ENCODE results near the gene KAZN.

Gene KAZN

DNA sequence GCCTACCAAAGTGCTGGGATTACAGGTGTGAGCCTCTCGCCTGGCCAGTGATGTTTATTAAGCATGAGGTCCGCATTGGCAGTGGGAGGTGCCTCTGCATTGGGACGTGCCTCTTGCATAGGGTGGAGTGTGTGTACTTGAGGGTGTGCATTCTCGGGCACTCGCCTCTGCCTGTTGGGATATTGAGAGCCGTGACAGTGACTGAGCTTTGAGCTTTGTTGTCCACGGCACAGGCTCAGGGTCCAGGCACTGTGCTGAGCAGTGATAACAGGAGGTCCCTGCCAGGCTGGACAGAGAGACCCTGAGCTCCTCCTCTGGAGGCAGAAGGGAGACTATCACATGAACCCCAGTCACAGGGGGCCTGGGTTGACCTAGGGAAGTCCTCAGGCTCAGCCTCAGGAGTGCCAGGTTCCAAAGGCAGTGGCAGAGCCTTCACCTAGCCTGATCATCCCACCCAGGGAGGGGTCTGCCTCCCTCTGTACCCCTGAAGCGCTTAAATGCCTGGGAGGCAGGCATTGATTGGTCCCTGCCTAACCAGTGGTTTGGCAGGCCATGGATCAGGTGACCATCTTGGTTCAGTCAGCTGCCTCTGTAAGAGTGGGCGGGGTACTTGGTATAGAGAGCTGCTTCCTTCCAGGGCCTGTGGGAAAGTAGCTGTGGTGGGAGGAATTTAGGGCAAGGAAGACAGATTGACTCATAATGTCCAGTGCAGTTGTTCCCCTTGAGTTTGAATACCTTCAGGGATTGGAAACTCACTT, 341.2 kb downstream of the KAZN start:
- H3K4me1 ChIP-seq (ENCODE audit: control insufficient read depth, insufficient read depth, low read length), result peaks cover 5% of the 10 kb centered on the region
- H3K4me3 ChIP-seq (ENCODE audit: low read depth, low read length), result no peak overlapping the region
- H3K36me3 ChIP-seq (ENCODE audit: control insufficient read depth, insufficient read depth, low read length), result no peaks in the 10 kb centered on the region
- no peaks in the 10 kb centered on the region for H3K9me3 ChIP-seq (ENCODE audit: control insufficient read depth, insufficient read depth, low read length)
- no peak overlapping the region for H3K9ac ChIP-seq (ENCODE audit: low read depth, low read length)
- no peaks in the 10 kb centered on the region for H3K27me3 ChIP-seq (ENCODE audit: control insufficient read depth, insufficient read depth, low read length)

DNA sequence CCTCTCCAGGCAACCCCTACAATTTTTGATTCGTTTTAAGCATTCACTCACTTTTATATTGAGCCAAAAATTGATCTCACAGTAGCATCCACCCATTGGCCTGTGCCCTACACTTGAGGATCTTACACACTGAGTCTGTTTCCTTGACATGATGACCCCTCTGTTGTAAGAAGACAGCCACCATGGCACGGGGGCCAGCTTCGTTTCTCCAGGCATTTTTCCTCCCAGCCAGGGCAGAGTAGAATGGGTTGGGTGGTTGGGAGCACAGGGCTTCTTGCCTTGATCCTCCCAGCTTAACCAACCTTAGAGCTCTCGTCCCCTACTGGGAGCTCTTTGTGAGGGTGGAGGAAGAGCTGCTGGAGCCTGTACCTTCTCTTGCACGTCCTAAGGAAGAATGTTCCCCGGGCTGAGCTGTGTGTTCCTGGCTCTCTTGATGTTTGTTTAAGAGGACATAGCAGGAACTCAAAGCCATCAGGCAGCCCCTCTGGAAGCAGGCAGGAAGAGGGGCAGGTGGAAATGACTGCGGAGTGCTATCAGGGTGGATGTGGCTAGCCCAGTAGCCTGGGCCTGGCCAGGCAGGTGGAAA, 341.9 kb downstream of the KAZN start:
- no peak overlapping the region for H3K4me3 ChIP-seq (ENCODE audit: low read depth, low read length)
- H3K36me3 ChIP-seq (ENCODE audit: control insufficient read depth, insufficient read depth, low read length), result no peaks in the 10 kb centered on the region
- H3K9ac ChIP-seq (ENCODE audit: low read depth, low read length), result no peak overlapping the region
- no peaks in the 10 kb centered on the region for H3K27me3 ChIP-seq (ENCODE audit: control insufficient read depth, insufficient read depth, low read length)
- no peaks in the 10 kb centered on the region for H3K9me3 ChIP-seq (ENCODE audit: control insufficient read depth, insufficient read depth, low read length)
- H3K4me1 ChIP-seq (ENCODE audit: control insufficient read depth, insufficient read depth, low read length), result peaks cover 7% of the 10 kb centered on the region

DNA sequence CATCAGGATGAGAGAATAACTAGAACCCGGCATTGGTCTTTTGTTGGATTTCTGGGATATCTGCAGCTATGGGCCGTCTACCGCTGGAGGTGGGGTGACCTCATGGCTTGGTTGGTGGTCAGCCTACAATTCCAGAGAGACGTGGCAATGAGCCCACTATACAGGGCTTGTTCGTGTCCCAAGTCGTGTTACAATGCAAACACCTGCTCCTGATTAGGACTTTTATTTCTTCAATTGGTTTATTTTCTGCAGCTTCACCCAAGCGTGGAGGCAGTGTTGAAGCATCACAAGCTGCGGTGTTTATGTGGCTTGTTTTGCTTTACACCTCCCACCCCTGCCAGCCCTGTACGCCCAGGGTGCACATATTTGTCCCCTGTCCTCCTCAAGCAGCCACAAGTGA, 343.4 kb downstream of the KAZN start:
- no peaks in the 10 kb centered on the region for H3K36me3 ChIP-seq (ENCODE audit: control insufficient read depth, insufficient read depth, low read length)
- H3K4me1 ChIP-seq (ENCODE audit: control insufficient read depth, insufficient read depth, low read length), result peaks cover 12% of the 10 kb centered on the region
- no peak overlapping the region for H3K9ac ChIP-seq (ENCODE audit: low read depth, low read length)
- H3K9me3 ChIP-seq (ENCODE audit: control insufficient read depth, insufficient read depth, low read length), result no peaks in the 10 kb centered on the region
- no peak overlapping the region for H3K4me3 ChIP-seq (ENCODE audit: low read depth, low read length)
- H3K27me3 ChIP-seq (ENCODE audit: control insufficient read depth, insufficient read depth, low read length), result no peaks in the 10 kb centered on the region

DNA sequence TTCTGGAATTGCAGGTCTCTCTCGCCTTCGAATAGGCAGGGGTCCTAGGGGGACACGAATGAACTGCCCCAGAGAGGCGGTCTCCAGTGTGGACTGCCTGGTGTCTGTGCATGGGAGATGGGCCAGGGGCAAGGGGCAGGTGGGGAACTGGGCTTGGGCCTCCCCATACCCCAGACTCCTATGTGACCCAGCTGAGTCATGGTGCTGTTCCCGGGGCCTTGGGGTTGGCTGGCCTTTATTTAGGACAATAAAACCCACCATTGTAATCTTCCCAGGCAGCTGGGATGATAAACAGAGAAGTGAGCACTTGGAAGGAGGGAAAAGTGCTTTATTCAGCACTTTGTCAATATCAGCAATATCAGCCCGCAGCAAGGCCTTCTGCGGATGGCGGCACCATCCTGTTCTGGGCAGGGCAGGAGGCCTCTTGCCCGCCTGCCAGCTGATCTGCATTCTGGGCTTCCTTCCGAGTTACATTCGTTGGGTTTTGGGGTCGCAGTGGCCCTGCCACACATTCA, 346.0 kb downstream of the KAZN start:
- Histone ChIP-seq H3K9me3 (ENCODE audit: control insufficient read depth, insufficient read depth, low read length) (no peaks in the 10 kb centered on the region), H3K9ac (ENCODE audit: low read depth, low read length) (no peak overlapping the region), H3K36me3 (ENCODE audit: control insufficient read depth, insufficient read depth, low read length) (no peaks in the 10 kb centered on the region), H3K4me3 (ENCODE audit: low read depth, low read length) (no peak overlapping the region), H3K4me1 (ENCODE audit: control insufficient read depth, insufficient read depth, low read length) (peaks cover 7% of the 10 kb centered on the region), H3K27me3 (ENCODE audit: control insufficient read depth, insufficient read depth, low read length) (no peaks in the 10 kb centered on the region)

DNA sequence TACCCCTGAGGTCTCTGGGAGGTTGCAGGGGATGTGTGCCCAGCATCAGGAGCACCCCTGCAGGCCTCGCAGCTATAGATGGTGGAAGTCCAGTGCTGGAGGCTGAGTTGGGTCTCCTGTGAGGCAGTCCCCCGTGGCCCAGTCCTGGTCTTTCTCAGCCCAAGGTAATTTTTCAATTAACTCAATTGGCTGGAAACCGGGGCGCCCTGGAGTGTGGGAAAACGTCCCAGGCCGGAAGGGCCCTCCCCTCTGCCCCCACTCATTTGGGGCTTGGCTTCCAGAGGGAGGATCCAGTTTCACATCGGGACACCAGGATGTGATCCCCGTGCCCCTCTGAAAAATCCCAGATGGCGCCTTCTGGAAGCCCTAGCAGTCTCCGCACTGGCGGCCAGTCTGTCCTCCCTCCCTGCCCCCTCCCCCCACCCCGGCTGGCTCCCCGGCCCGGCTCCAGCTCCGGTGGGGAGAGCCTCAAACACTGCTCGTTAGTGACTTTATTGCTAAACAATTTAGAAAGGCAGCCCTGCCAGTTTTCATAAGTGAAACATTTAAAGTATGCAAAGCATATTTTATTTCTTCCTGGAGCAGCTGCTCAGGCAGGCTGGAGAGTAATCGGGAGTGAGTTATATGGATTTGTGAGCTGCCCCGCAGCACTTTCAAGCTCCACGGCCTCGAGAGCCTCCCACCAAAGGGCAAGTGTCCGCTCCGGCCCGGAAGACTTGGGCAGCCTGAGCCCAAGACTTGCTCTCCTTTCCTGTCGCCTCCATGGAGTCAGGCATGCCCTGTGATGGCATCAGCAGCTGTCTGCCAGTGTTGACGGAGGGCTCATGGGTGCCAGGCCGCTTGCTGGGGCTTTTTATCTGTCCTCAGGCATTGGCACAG, 346.9 kb downstream of the KAZN start:
- Histone ChIP-seq H3K4me3 (ENCODE audit: low read depth, low read length) (no peak overlapping the region), H3K9me3 (ENCODE audit: control insufficient read depth, insufficient read depth, low read length) (no peaks in the 10 kb centered on the region), H3K36me3 (ENCODE audit: control insufficient read depth, insufficient read depth, low read length) (no peaks in the 10 kb centered on the region), H3K9ac (ENCODE audit: low read depth, low read length) (no peak overlapping the region), H3K27me3 (ENCODE audit: control insufficient read depth, insufficient read depth, low read length) (no peaks in the 10 kb centered on the region), H3K4me1 (ENCODE audit: control insufficient read depth, insufficient read depth, low read length) (peaks cover 11% of the 10 kb centered on the region)

DNA sequence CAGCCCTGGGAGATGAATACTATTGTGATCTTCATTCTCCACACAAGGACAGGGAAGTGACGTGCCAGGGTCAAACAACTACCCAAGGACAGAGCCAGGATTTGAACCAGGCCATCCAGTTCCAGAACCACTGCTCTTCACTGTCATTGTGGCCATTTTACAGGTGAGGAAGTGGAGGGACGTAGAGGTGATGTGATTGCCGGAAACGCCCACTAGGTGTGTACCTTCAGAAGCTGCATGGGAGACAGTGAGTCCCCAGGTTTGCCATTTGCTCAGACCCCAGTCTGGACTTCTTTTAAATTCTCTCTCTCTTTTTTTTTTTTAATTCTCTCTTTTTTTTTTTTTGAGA, 347.5 kb downstream of the KAZN start:
- H3K27me3 ChIP-seq (ENCODE audit: control insufficient read depth, insufficient read depth, low read length), result no peaks in the 10 kb centered on the region
- no peak overlapping the region for H3K4me3 ChIP-seq (ENCODE audit: low read depth, low read length)
- H3K9me3 ChIP-seq (ENCODE audit: control insufficient read depth, insufficient read depth, low read length), result no peaks in the 10 kb centered on the region
- no peak overlapping the region for H3K9ac ChIP-seq (ENCODE audit: low read depth, low read length)
- no peaks in the 10 kb centered on the region for H3K36me3 ChIP-seq (ENCODE audit: control insufficient read depth, insufficient read depth, low read length)
- peaks cover 11% of the 10 kb centered on the region for H3K4me1 ChIP-seq (ENCODE audit: control insufficient read depth, insufficient read depth, low read length)

DNA sequence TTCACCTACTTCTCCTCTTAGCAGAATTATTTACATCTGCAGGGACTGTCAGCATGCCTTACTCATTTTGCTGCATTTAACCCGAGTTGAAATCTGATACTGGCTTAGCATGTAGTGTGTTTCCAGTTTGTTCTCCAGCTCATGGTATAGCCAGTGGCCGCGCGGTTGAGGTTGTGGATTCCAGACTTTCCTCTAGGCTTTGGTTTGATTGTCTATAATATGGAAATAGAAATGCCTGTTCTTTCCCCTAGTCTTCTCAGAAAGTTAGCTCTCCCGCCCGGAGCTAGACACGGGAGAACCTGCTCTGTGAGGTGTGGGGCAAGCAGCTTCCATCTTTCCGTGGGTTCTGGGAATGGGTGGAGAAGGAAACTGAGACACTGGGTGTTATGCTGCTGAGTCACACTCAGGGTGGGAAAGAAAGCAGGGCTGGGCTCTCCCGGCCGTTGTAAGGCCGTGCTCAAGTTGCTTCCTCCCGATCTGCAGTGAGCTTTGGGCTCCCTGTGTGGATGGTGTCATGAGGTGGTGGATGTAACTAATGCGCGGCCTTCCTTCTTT, 348.3 kb downstream of the KAZN start:
- no peak overlapping the region for H3K4me3 ChIP-seq (ENCODE audit: low read depth, low read length)

DNA sequence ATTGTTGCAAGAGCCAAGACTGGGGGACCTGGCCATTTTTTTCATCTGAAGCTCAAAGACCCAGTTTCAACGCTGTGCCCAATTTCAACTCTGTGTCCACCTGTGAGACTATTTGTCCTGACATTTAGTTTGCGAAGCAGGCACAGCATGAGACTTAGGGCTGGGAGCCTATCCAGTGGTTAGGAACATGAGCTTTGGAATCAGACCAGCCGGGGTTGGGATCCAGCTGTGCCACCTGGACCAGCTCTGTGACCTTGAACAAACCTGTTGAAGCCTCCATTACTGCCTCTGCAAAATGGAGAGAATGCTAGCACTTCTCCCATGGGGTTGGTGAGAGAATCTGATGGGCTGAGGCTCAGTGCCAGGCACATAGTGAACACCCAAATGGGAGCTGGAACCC, 348.9 kb downstream of the KAZN start:
- peaks cover 11% of the 10 kb centered on the region for H3K4me1 ChIP-seq (ENCODE audit: control insufficient read depth, insufficient read depth, low read length)
- H3K36me3 ChIP-seq (ENCODE audit: control insufficient read depth, insufficient read depth, low read length), result no peaks in the 10 kb centered on the region
- H3K9me3 ChIP-seq (ENCODE audit: control insufficient read depth, insufficient read depth, low read length), result no peaks in the 10 kb centered on the region
- H3K4me3 ChIP-seq (ENCODE audit: low read depth, low read length), result no peak overlapping the region
- H3K27me3 ChIP-seq (ENCODE audit: control insufficient read depth, insufficient read depth, low read length), result no peaks in the 10 kb centered on the region
- H3K9ac ChIP-seq (ENCODE audit: low read depth, low read length), result no peak overlapping the region

More for the DNA sequence above, 348.3 kb downstream of the KAZN start:
- no peaks in the 10 kb centered on the region for H3K36me3 ChIP-seq (ENCODE audit: control insufficient read depth, insufficient read depth, low read length)
- H3K27me3 ChIP-seq (ENCODE audit: control insufficient read depth, insufficient read depth, low read length), result no peaks in the 10 kb centered on the region
- H3K9me3 ChIP-seq (ENCODE audit: control insufficient read depth, insufficient read depth, low read length), result no peaks in the 10 kb centered on the region
- peaks cover 11% of the 10 kb centered on the region for H3K4me1 ChIP-seq (ENCODE audit: control insufficient read depth, insufficient read depth, low read length)
- H3K9ac ChIP-seq (ENCODE audit: low read depth, low read length), result no peak overlapping the region

DNA sequence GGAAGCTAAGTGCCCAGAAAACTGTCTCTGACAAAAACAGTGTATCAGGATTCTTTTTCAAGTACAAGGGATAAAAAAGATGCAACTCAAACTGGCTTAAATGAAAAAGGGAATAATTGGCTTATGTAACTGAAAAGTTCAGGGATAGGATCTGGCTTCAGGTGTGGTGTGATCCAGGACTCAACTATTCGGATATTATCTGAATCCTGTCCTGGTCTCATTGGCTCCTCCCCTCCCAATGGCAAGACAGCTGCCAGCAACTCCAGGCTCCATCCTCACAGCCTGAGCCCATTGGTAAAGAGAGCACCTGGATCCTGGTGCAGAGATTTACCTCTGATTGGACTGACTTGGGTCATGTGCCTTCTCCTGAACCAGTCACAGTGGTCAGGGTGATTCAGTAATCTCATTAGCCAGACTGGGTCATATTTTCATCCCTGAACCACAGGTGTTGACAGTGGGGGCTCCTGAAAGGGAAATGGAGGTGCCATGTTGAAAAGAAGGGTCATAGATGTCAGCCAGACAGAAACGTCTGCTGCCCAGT, 349.7 kb downstream of the KAZN start:
- Histone ChIP-seq H3K36me3 (ENCODE audit: control insufficient read depth, insufficient read depth, low read length) (no peaks in the 10 kb centered on the region), H3K9ac (ENCODE audit: low read depth, low read length) (no peak overlapping the region), H3K4me3 (ENCODE audit: low read depth, low read length) (no peak overlapping the region), H3K4me1 (ENCODE audit: control insufficient read depth, insufficient read depth, low read length) (peaks cover 11% of the 10 kb centered on the region), H3K9me3 (ENCODE audit: control insufficient read depth, insufficient read depth, low read length) (no peaks in the 10 kb centered on the region), H3K27me3 (ENCODE audit: control insufficient read depth, insufficient read depth, low read length) (no peaks in the 10 kb centered on the region)

DNA sequence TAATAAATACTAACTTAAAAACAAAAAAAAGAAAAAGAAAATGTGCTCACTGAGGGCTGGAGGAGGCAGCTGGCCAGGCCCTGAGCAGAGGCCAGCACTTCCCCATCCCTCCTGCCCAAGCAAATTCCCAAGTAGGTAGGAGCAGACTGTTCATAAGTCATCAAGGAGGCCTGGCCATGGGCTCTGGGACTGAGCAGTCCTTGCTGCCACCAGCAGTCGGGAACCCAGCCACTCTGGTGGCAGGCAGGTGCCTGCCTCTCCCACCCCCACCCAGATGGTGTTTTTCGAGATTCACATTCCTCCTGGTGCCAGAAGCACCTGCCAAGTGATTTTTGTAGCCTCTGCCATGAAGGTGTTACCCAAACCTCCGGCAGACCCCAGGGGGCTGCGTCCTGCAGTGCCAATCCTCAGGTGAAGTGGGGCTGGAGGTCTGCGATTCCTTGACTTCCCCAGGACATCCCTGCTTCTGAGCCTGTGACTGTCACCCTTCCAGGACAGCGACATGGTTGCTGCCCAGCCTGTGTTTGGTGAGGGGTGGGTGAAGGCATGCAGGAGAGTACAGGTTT, 350.9 kb downstream of the KAZN start:
- Histone ChIP-seq H3K36me3 (ENCODE audit: control insufficient read depth, insufficient read depth, low read length) (no peaks in the 10 kb centered on the region), H3K27me3 (ENCODE audit: control insufficient read depth, insufficient read depth, low read length) (no peaks in the 10 kb centered on the region), H3K9me3 (ENCODE audit: control insufficient read depth, insufficient read depth, low read length) (no peaks in the 10 kb centered on the region), H3K4me1 (ENCODE audit: control insufficient read depth, insufficient read depth, low read length) (peaks cover 11% of the 10 kb centered on the region), H3K9ac (ENCODE audit: low read depth, low read length) (peak overlapping the region; percentile 16), H3K4me3 (ENCODE audit: low read depth, low read length) (no peak overlapping the region)
